ENCODE measurements around the gene C1orf50.
"Not testable (repeated sequence)": the region's sequence is repeated elsewhere in the genome, so short reads cannot be mapped to it uniquely, and the experiment has no call there.

C1orf50 gene

DNA sequence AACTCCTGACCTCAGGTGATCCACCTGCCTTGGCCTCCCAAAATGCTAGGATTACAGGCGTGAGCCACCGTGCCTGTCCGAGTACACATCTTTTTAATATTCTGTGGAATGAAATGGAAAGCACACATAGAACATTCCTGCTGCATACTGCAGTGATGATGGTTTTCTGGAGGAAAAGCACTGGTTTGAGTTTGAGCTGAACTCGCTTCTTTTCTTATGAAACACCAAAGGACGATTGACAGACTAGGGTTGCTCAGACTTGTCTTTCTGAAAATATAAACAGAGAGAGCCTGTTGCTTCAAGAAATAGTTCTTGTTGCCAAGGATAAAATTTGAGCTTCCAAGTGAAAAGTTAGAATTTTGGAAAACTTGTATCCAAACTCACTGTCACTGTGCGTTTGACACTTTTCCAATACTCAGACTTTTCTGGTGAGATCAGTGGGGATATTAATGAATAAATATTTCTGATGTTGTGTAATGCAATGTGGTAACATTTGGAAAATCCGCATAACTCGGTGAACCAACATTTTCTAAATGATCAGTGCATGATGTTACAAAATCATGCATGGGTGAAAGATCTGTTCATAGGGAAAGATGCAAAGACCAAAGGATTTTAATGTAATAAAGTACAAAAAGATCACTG lies 34.9 kb downstream of the C1orf50 start:
- no peak for DNase-seq (ENCODE audit: low read depth in 2 of 2)

DNA sequence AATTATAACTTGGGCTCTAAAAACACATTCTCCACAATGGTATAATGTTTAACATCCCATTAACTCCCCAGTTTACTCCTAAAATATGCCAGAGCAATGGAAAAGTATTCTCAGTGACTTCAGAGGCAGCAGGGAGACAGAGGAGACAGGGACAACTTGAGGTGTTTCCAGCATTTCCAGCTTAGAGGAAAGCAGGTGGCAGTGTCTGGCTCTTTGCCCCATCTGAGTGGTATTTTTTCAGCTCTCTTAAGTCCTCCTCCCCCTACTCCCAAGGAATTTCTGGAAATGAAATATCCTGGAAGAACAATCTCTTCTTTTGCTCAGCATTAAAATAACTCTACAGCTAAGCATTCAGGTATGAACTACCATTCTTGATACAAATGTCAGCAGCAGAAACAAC lies 39.1 kb downstream of the C1orf50 start:
- no peak for DNase-seq (ENCODE audit: low read depth in 2 of 2)

DNA sequence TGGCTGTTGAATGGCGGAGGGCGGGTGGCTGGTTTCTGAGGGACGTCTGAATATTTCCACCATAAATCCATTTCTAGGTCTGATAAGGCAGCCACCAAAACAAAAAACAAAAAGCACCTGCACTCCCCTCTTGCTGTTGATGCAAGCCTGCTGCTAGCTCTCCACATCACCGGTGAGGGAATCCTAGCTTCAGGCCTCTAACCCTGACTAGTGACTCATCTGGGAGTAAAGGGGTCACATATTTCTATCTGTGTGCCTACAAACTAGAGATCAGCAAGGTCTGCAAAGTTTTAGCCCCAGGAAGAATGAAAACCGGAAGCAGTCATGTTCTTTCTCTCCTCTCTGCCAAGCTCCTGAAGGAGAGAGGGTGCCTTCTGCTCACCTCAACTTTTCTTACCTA lies 39.5 kb downstream of the C1orf50 start:
- no peak for DNase-seq (ENCODE audit: low read depth in 2 of 2)

DNA sequence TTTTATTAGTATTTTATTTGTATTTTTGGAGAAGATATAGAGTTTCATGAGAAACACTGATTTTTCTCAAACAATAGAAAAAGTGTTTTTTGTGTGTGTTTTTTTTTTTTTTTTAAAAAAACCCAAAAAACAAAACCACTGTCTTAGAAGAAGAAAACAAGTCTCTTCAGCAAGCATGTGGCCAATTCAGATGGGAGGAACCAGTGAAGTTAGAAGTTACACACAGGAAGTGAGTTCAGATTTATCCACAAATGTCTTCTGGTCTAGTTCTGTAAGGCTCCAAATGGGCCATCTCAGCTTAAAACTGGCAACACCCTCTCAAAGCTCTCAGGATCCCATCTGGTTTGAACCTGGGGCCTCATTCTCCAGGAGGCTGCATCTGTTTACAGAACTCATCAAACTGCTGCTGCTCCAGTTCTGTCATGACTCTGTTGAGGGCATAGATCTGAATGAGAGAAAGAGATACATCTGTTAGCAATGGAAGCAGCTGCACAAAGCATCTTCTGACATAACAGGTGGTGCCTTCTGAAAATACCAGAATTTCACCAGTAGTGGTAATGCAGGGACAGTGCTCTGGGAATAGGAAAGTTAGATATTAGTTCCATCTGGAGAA lies 40.1 kb downstream of the C1orf50 start:
- DNase-seq (ENCODE audit: low read depth in 2 of 2): no peak

DNA sequence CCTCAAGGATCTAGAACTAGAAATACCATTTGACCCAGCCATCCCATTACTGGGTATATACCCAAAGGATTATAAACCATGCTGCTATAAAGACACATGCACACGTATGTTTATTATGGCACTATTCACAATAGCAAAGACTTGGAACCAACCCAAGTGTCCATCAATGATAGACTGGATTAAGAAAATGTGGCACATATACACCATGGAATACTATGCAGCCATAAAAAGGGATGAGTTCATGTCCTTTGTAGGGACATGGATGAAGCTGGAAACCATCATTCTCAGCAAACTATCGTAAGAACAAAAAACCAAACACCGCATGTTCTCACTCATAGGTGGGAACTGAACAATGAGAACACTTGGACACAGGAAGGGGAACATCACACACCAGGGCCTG lies 47.8 kb downstream of the C1orf50 start:
- DNase-seq (ENCODE audit: low read depth in 2 of 2): not testable (repeated sequence)

DNA sequence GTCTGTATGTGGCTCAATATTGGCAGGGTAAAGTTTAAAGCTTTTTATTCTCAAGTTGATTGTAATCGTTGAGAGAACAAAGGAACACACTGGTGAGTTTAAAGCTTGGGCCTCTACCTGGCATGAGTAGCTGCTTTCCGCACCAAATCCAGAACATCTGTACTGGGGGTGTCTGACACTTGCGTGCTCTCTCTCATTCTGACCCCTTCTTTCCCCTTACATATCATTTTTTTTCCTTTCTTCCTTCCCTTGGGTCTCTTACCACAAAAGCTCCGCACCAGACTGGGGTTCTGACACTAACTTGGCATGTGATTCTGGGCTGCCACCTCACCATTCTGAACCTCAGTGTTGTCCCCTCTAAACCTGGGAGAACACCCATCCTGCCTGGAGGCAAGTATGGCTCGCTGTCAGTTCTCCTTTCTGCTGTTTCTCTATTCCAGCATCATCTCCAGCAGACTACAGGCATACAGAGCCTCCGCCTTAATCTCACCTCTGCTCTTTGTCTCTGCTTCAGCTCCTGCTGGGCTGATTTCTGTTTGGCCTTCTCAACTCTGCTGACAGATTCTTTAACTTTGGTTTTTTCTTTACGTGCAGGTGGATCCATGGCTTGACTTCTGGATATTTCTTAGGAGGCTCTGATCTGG lies 49.0 kb downstream of the C1orf50 start:
- DNase-seq (ENCODE audit: low read depth in 2 of 2): no peak

DNA sequence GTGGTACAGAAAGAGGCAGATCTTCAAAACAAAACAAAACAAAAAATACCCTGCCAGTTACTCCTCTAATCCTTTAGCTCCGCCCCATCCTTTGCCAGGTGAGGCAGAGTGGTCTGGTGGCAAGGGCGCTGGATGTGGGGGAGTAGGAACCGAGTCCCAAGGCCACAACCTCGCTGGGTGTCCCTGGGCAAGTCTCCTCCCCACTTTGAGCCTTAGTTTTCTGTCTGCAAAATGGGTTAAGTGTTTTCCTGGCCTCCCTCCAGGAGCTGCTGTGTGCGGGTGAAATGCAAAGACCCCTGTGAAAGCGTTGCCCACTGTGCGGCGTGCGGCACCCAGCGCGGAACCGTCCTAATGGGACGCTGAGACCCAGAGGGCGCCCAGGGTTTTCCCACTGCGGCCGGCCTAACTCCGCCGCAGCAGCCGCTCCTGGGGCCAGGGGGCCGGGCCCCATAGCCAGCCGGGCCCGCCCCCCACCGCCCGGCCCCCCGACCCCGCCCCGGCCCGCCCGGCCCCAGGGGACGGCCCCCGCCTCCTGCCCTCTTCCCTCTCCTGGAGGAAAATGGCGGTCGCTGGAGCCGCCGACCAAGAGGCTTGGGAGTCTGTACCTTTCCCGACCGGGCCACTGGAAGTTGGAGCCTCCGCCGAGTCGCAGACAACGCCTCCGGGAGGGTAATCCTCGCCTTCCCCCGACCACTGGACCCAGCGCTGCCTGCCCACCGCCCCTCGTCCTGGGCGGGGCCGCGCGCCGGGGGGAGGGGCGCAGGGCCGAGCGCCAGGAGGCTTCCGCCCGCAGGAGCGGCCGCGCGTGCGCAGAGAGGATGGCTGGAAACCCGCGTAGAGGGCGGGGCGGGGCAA lies 49.8 kb downstream of the C1orf50 start, which contains the start of the genes ERMAP and SVBP:
ERMAP (plus strand) TSS at position 538 of the 855 bp plus-strand sequence. CDS start 13,327 bp downstream, outside the sequence.
SVBP (minus strand) TSS at position 813 of the 855 bp plus-strand sequence. CDS start 853 bp downstream, outside the sequence.
- peak; percentile 89 to 91 for DNase-seq (ENCODE audit: low read depth in 2 of 2)

DNA sequence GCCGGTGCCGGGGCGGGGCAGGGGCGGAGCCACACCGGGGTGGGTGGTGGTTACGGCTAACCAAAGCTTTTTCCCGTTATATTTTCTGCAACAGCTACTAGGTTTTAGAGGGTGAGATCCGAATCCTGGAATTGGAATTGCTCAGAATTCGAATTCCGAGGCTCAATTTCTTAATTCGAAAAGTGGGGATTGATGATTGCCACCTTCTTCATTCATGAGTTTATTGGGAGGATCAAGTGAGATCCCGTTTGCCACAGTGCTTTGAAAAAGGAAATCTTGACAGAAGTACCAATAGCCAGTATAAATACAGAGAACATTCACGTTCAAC lies 50.4 kb downstream of the C1orf50 start:
- DNase-seq (ENCODE audit: low read depth in 2 of 2): no peak

DNA sequence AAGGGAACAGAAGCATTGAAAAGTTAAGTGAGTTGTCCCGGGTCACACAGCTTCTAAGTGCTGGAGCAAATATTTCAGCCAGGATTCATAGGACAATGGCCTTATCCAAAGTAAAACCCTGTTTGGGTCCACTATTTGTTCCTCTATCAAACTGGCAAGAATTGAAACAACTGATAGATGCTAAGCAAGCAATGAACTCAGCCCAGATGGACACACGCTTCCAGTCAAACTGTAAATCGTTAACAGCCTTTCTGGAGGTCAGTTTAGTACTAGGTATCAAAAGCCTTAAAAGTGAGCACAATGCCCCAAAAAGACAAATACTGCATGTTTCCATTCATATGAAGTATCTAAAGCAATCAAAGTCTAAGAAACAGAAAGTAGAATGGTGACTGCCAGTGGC lies 50.9 kb downstream of the C1orf50 start:
- DNase-seq (ENCODE audit: low read depth in 2 of 2): no peak

DNA sequence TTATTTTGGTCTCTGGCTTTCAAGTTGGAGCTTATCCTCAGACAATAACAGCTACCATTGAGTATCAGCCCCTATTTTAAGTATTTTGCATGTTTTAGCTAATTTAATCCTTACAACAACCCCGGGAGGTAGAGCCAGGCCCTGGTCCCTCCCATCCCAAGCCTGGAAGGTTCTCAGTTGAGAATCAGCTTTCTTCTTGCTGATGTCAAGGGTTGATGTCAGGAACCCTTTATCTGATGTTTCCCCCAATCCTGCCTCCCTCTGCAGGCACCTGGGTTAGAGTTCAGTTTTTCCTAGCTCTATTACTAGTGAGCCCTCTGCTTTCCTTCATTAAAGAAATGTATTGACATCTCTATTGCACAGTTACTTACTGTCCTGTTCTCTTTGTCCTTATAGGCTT lies 53.8 kb downstream of the C1orf50 start:
- no peak for DNase-seq (ENCODE audit: low read depth in 2 of 2)

DNA sequence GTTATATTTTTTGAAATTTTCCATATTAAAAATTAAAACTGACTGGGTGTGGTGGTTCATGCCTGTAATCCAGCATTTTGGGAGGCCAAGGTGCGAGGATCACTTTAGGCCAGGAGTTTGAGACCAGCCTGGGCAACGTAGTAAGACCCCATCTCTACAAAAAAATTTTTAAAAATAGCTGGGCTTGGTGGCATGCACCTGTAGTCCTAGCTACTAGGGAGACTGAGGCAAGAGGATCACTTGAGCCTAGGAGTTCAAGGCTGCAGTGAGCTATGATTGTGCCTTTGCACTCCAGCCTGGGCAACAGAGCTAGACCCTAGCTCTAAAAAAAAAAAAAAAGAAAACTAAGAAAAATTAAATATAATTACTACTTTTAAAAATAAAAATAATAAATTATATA lies 54.6 kb downstream of the C1orf50 start:
- DNase-seq (ENCODE audit: low read depth in 2 of 2): no peak

DNA sequence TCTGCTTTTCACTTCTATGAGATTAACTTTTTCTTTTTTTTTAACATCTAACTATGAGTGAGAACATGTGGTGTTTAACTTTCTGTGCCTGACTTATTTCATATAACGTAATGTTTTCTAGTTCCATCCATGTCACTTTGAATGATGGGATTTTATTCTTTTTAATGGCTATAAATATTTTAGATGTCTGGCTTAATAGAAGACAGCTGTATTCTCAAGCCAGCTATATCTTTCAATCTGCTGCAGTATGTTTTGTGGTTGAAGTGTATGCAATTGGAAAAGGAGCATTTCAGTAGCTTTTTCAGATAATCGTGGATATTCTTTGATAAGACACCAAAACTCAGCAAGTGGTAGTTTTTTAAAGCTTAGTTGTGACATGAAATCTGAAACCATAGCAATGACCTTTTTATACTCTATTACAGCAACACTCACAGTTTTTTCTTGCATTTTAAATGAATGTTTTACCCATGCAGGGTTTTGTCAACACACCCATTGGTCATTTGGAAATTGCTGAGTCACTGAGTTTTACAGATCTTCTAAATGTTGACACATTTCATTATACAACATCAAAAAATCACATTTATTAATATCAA lies 55.8 kb downstream of the C1orf50 start:
- DNase-seq (ENCODE audit: low read depth in 2 of 2): no peak

DNA sequence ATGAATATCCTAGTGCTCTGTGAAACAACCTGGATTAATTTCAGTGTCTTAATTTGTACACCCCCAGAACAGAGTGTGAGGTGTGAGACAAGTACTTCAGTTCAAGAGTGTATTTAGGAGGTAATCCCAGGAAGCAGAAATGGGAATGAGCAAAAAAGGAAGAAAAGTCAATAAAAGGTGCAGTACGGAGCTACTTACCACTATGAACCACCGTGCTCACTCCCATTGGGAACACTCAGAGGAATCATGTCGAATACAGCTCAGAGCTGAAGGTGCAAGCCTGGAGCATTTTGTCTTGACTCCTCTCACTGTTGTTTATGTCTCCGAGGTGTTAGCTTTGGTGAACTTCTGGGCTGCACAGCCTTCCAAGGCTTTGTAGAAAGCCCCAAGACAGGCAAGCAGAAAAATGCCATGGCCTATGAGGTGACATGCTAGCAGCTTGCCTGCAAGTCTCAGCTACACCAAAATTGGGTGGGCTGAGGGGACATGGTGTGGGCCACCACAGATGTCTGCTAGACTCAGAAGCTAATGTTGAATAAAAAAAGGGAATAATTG lies 57.5 kb downstream of the C1orf50 start:
- DNase-seq (ENCODE audit: low read depth in 2 of 2): no peak

DNA sequence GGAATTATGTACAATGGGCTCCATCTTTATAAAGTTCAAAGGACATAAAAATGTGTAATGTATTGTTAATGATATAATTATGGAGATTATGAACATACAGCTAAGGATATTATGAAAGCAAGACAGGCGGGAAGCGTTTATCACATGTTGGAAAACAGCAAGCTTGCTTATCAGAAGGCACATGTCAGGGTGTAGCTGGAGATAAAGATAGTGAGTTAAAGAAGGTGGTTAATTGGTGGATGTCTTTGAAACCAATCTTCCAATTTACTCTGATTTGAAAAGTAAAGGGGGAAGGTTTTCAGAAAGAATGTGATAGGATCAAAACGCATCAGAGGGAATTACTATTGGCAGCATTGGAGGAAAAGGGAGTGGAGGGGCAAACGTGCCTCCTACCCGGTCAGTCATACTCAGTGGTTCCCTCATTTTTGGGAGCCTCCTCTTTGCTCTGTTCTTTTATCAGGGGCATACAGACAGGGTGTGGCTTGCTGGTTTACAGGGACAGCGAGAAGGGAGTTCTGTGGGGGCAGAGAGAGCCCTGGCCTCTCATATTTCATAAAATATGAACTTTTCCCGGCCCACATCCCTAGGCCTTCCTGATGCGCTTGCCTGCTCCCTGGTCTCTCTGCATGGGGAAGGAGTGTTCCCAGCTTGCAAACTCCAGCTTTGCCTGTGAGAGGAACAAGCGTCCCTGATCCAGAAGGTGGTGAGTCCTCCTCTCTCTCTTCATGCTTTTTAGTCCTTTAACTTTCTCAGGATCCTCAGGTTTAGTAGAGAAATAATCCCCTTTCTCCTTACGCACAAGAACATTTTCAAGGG lies 58.2 kb downstream of the C1orf50 start:
- DNase-seq (ENCODE audit: low read depth in 2 of 2): no peak
